ENCODE measurements around the gene DPY19L2. TPM values are rescaled to one million over a fixed set of nuclear protein-coding genes. Genes with fewer than 3 reads are reported as not detected.
"Not testable (repeated sequence)": the region's sequence is repeated elsewhere in the genome, so short reads cannot be mapped to it uniquely, and the experiment has no call there.

DPY19L2 gene
- total RNA-seq, 1 donor from 2014 or later, result 9.6 TPM

DNA sequence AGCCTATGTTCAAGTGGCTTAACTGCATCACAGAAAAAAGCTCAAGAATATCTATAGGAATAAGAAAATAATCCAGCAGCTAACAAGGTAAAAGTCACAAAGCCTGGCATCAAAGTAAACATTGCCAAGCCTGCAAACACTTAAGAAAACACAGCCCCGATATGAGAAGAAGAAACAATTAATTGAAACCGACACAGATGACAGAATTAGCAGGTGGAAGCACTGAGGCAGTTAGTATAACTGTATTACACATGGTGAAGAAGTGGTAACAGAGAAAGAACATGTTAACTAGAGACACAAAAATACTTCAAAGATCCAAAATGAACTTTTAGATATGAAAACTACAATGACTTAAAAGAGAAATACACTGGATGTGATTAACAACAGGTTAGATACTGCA lies 57.0 kb downstream of the DPY19L2 start:
- DNase-seq (ENCODE audit: extremely low spot score in 2 of 2); H3K27ac ChIP-seq; H3K4me3 ChIP-seq; H3K36me3 ChIP-seq; H3K4me1 ChIP-seq; intact Hi-C loops (cut with DNase I); H3K9me3 ChIP-seq; H3K27me3 ChIP-seq: not testable (repeated sequence)

DNA sequence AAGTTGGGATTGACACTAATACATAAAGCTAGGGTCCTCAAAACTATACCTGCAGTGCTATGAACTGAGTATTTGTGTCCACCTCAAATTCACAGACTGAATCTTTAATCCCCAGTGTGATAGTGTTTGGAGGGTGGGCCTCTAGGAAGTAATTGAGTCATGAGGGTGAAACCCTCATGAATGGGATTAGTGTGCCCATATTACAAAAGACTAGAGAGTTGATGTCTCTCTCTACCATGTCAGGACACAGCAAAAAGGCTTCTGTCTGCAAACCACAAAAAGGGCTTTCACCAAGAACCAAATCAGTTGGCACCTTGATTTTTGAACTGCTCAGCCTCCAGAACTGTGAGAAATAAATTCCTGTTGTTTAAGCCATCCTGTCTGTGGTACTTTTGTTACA lies 59.0 kb downstream of the DPY19L2 start:
- H3K9me3 ChIP-seq; intact Hi-C loops (cut with DNase I); H3K36me3 ChIP-seq; H3K4me1 ChIP-seq; DNase-seq (ENCODE audit: extremely low spot score in 2 of 2); H3K27me3 ChIP-seq; H3K4me3 ChIP-seq; H3K27ac ChIP-seq: not testable (repeated sequence)

DNA sequence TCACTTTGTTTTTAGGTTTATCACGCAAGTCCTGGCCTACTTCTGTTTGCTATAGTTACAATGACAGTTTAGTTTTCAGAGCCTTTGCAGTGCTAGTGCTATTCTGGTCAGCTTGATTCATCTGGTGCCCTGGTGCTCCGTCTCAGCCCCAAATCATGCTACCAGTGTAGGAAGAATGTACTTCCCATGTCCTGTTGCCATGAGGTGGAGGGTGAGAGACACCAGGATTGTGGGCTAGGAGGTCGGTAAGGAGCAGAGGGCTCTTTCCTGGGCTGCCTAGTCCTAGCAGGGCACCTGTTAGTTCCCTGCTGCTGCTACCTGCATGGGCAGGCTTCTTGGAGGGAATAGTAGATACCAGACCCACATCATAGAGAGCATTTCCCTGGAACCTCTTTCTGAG lies 63.3 kb downstream of the DPY19L2 start:
- H3K27me3 ChIP-seq; H3K36me3 ChIP-seq; H3K27ac ChIP-seq; intact Hi-C loops (cut with DNase I); H3K4me1 ChIP-seq; H3K9me3 ChIP-seq; H3K4me3 ChIP-seq; DNase-seq (ENCODE audit: extremely low spot score in 2 of 2): not testable (repeated sequence)

DNA sequence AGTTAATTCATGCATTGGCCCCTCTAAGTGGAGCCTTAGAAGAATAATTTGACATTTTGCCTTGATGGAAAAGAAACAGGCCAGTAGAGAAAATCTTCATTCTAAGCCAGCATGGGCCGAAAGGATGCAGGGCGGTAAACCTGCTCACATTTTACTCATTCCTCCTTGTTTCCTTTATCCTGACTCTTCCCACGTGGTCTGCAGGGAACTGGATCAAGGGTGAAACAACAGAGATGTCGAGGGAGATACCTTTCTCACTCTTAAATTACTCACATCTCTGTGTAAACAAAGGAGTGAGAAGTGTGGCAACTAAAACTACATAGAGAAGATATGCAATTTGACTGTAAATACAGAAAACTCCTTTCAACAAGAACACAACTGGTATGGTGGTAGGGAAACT lies 73.5 kb downstream of the DPY19L2 start:
- H3K27ac ChIP-seq; H3K36me3 ChIP-seq; H3K9me3 ChIP-seq; DNase-seq (ENCODE audit: extremely low spot score in 2 of 2); H3K4me1 ChIP-seq; intact Hi-C loops (cut with DNase I); H3K4me3 ChIP-seq; H3K27me3 ChIP-seq: not testable (repeated sequence)

DNA sequence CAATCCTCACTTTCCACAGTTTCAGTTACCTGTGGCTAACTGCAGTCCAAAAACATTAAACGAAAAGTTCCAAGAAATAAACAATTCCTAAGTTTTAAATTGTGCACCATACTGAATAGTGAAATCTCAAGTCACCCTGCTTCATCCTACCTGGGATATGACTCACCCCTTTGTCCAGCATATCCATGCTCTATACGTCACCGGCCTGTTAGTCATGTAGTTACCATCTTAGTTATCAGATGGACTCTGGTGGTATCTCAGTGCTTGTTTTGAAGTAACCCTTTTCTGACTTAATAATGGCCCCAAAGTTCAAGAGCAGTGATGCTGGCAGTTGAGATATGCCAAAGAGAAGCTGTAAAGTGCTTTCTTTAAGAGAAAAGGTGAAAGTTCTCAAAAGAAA lies 83.9 kb downstream of the DPY19L2 start:
- H3K27ac ChIP-seq; H3K9me3 ChIP-seq; DNase-seq (ENCODE audit: extremely low spot score in 2 of 2); H3K36me3 ChIP-seq; H3K4me1 ChIP-seq; H3K4me3 ChIP-seq; H3K27me3 ChIP-seq; intact Hi-C loops (cut with DNase I): not testable (repeated sequence)

DNA sequence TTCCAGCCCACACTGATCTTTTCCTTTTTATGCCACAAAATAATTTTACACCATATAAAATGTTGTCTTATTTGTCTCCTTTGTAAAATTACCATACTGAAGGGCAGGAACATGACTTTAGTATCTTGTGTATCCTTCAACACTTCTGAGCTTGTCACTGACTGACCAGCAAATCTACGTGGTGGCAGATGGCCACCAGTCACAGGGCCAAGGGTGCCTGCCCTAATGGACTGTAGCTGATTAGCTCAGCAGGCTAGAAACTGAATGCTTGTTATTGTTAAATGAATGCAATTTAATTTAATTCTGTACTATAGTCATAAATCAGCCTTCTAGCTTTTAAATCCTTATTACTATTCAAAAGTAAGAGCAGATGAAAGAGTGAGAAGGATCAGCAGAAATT lies 85.0 kb downstream of the DPY19L2 start:
- H3K9me3 ChIP-seq; H3K36me3 ChIP-seq; DNase-seq (ENCODE audit: extremely low spot score in 2 of 2); H3K27me3 ChIP-seq; H3K4me3 ChIP-seq; H3K4me1 ChIP-seq; H3K27ac ChIP-seq; intact Hi-C loops (cut with DNase I): not testable (repeated sequence)

DNA sequence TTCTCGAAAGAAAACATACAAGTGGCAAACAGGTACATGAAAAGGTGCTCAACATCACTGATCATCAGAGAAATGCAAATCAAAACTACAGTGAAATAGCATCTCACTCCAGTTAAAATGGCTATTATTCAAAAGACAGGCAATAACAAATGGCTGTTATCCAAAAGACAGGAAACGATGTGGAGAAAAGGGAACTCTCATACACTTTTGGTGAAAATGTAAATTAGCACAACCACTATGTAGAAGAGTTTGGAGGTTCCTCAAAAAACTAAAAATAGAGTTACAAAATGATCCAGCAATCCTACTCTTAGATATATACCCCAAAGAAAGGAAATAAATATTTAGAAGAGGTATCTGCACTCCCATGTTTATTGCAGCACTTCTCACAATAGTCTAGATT lies 90.7 kb downstream of the DPY19L2 start:
- H3K4me3 ChIP-seq; H3K36me3 ChIP-seq; DNase-seq (ENCODE audit: extremely low spot score in 2 of 2); H3K4me1 ChIP-seq; H3K27ac ChIP-seq; intact Hi-C loops (cut with DNase I); H3K9me3 ChIP-seq; H3K27me3 ChIP-seq: not testable (repeated sequence)

DNA sequence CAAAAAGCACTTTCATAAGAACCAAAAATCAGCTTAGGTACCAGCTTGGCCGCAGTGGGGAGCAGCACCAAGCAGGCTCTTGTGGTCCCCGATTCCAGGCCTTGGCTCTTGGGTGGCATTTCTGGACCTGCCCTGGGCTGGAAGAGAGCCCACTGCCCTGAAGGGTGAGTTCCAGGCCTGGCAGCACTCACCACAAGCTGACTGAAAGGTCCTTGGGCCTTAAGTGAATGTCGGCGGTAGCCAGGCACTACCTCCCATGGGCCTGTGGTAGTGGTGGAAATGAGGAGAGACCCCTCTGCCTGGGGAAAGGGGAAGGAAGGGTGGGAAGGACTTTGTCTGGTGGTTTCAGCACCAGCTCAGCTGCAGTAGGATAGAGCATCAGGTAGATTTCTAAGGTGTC lies 96.3 kb downstream of the DPY19L2 start:
- H3K4me3 ChIP-seq; DNase-seq (ENCODE audit: extremely low spot score in 2 of 2); H3K4me1 ChIP-seq; intact Hi-C loops (cut with DNase I); H3K36me3 ChIP-seq; H3K27ac ChIP-seq; H3K9me3 ChIP-seq; H3K27me3 ChIP-seq: not testable (repeated sequence)

DNA sequence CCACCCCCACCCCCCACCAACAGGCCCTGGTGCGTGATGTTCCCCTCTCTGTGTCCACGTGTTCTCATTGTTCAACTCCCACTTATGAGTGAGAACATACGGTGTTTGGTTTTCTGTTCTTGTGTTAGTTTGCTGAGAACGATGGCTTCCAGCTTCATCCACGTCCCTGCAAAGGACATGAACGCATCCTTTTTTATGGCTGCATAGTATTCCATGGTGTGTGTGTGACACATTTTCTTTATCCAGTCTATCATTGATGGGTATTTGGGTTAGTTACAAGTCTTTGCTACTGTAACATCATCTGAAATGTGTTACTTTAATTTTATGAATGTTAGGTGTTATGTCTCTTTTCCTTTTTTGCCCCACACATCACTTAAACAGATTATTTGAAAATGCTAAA lies 109.8 kb downstream of the DPY19L2 start:
- DNase-seq (ENCODE audit: extremely low spot score in 2 of 2); H3K36me3 ChIP-seq; H3K4me3 ChIP-seq; H3K27me3 ChIP-seq; H3K27ac ChIP-seq; H3K4me1 ChIP-seq; H3K9me3 ChIP-seq; intact Hi-C loops (cut with DNase I): not testable (repeated sequence)

DNA sequence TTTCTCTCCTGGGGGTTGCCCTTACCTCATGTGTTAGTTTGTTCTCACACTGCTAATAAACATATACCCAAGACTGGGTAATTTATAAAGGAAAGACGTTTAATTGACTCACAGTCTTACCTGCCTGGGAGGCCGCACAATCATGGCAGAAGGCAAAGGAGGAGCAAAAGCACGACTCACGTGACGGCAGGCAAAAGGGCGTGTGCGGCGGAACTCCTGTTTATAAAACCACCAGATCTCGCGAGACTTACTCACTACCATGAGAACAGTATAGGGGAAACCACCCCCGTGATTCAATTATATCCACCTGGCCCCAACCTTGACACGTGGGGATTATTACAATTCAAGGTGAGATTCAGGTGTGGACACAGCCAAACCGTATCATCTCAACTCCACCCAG lies 116.9 kb downstream of the DPY19L2 start:
- intact Hi-C loops (cut with DNase I); DNase-seq (ENCODE audit: extremely low spot score in 2 of 2): not testable (repeated sequence)

DNA sequence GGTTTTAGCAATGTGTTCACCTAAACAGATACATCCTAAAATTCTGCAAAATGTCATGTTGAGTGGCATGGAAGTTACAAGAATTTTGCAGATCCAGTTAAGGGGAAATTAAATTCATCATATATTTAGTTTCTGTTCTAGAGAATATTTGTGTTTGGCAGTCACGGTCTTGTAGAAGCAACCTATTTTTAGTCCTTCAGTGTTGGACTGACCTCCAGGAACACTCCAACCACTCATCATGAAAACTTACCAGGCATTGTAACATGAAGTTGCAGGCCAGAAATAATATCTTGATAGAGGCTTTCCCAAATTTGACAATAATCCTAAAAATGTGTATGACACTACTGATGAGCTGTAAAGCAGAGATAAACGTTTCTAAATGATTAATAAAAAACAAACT lies 119.3 kb downstream of the DPY19L2 start:
- H3K27me3 ChIP-seq; DNase-seq (ENCODE audit: extremely low spot score in 2 of 2); H3K9me3 ChIP-seq; intact Hi-C loops (cut with DNase I); H3K36me3 ChIP-seq; H3K27ac ChIP-seq; H3K4me3 ChIP-seq; H3K4me1 ChIP-seq: not testable (repeated sequence)

More for the DNA sequence above, 116.9 kb downstream of the DPY19L2 start:
- not testable (repeated sequence) for H3K4me1 ChIP-seq, H3K27ac ChIP-seq, H3K4me3 ChIP-seq, H3K9me3 ChIP-seq, H3K27me3 ChIP-seq, H3K36me3 ChIP-seq

DNA sequence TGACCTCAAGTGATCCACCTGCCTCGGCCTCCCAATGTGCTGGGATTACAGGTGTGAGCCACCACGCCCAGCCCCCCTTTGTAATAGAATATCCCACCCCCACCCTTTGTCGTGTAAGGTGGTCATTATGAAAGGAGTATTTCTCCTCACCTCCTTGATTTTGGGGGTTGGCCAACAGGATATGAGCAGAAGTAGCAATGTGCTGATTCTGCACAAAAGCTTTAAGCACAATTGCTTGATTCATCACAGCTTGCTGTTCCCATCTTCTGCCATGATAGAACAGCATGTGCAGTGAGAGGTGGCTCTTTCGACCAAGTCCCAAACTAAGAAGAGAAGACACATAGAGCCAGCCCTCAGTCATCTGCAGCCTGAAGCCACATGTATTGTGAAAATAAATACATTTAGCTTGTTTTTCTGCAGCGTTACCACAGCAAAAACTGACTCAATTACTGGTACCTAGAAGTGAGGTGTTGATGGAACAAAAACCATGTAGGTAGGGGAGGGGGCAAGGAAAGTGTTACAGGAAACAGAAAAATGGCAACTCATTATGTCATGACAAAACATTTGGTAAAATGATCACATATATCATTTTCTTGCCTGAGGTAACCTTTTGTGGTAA lies 122.9 kb downstream of the DPY19L2 start:
- DNase-seq (ENCODE audit: extremely low spot score in 2 of 2); H3K36me3 ChIP-seq; intact Hi-C loops (cut with DNase I); H3K9me3 ChIP-seq; H3K27ac ChIP-seq; H3K27me3 ChIP-seq; H3K4me3 ChIP-seq; H3K4me1 ChIP-seq: not testable (repeated sequence)

DNA sequence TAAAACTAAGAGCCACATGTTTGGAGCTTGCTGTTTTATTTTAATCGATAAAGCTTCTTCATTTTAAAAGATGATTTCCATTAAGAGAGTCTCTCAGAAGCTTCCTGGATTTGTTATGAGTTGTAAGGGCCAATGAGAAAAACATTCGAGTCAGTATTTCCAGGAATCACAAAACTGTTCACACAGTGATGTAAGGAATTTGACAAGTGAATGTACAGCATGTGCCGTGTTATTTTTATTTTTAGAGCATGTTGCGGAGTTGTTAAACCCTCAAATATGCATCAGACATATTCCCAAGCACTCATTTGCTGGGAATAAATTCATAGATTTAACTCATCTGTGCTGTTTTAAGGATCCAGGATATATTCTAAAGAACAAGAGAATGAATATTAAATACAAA lies 129.6 kb downstream of the DPY19L2 start:
- intact Hi-C loops (cut with DNase I); H3K4me3 ChIP-seq; H3K27me3 ChIP-seq; H3K27ac ChIP-seq; H3K9me3 ChIP-seq; H3K36me3 ChIP-seq; DNase-seq (ENCODE audit: extremely low spot score in 2 of 2); H3K4me1 ChIP-seq: not testable (repeated sequence)

DNA sequence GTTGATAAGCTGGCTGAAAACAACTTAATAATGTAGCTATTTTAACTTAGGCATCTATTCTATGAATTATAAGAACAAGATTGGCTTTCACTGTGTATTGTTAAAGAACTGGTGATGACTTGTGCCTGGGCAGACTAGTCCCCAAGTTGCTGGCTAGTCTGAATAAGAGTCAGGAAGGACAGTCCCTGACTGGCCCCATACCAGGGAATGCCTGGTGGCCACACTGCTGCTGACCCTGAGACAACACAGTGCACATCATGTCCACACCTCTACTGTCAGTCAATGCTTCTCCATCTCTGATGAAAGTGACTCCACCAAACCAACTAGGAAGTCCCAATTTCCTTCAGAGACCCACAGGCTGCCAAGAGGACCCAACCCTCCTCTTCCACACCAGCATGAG lies 130.5 kb downstream of the DPY19L2 start:
- H3K27me3 ChIP-seq; DNase-seq (ENCODE audit: extremely low spot score in 2 of 2); intact Hi-C loops (cut with DNase I); H3K4me1 ChIP-seq; H3K4me3 ChIP-seq; H3K36me3 ChIP-seq; H3K9me3 ChIP-seq; H3K27ac ChIP-seq: not testable (repeated sequence)

DNA sequence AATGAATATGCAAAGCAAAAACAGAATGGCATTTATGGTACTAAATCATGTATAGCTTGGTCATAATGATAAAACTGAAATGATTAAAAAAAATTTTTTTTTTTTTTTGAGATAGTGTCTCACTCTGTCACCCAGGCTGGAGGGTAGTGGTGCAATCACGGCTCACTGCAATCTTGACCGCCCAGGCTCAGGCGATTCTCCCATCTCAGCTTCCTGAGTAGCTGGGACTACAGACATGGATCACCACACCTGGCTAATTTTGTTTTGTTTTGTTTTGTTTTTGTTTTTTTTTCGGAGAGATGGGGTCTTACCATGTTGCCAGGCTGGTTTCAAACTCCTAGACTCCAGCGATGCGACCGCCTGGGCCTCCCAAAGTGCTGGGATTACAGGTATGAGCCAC lies 138.7 kb downstream of the DPY19L2 start:
- H3K4me3 ChIP-seq; H3K27ac ChIP-seq; H3K4me1 ChIP-seq; intact Hi-C loops (cut with DNase I); H3K9me3 ChIP-seq; H3K27me3 ChIP-seq; DNase-seq (ENCODE audit: extremely low spot score in 2 of 2); H3K36me3 ChIP-seq: not testable (repeated sequence)

Data from vagina (tissue), 2 donors.